ENCODE measurements around the gene PEX16. TPM values are rescaled to one million over a fixed set of nuclear protein-coding genes. Genes with fewer than 3 reads are reported as not detected.

The PEX16 gene
- total RNA-seq, 2 experiments from 2014 or later: 41.0 to 43.9 TPM

GRCh38 chr11:45933846-45934579, 16.3 kb upstream of the PEX16 start:
- Histone ChIP-seq H3K9me2 (ENCODE audit: insufficient read depth, low read length) (no peaks in the 10 kb centered on the region), H3K36me3 (ENCODE audit: insufficient read depth, low read length) (peaks cover 32% of the 10 kb centered on the region), H3K9me3 (ENCODE audit: low read length) (no peaks in the 10 kb centered on the region), H3K79me2 (ENCODE audit: insufficient read depth, low read depth, low read length) (peaks cover 19% of the 10 kb centered on the region), H2AFZ (ENCODE audit: low read length) (no peak overlapping the region), H3K4me1 (ENCODE audit: insufficient read depth, low read length, poor library complexity, severe bottlenecking) (peaks cover 89% of the 10 kb centered on the region), H3K27ac (ENCODE audit: low read depth, low read length, poor library complexity, severe bottlenecking) (peak overlapping the region; percentile 95), H3K4me2 (ENCODE audit: low read length) (peak overlapping the region; percentile 86), H3K4me3 (ENCODE audit: low read depth, low read length, poor library complexity, severe bottlenecking) (peak overlapping the region; percentile 72), H4K20me1 (ENCODE audit: insufficient read depth, low read length) (no peaks in the 10 kb centered on the region)
- DNase-seq (ENCODE audit: low spot score): no peak
- CTCF ChIA-PET (ENCODE audit: unreplicated experiment): no interaction called here
- POLR2A ChIA-PET: no interaction called here
- BruUV-seq (replicated peaks): no TSS peak
- intact Hi-C loops (cut with micrococcal nuclease; ENCODE audit: unreplicated experiment): loop anchor here (1.0 to 2.0 kb wide), 2 partner anchors 86 to 91 kb away; no protein-coding TSS in a partner anchor
- TF ChIP-seq CTCF (conservative IDR thresholded peaks at IDR 0.05; ENCODE audit: low read length): no peak
- no peak for TF ChIP-seq EZH2phosphoT487 (IDR thresholded peaks at IDR 0.05; ENCODE audit: borderline replicate concordance, low read depth, low read length)

GRCh38 chr11:45933131-45933831, 15.6 kb upstream of the PEX16 start:
- Histone ChIP-seq H3K36me3 (ENCODE audit: insufficient read depth, low read length) (peaks cover 32% of the 10 kb centered on the region), H3K27ac (ENCODE audit: low read depth, low read length, poor library complexity, severe bottlenecking) (peak overlapping the region; percentile 95), H3K9me2 (ENCODE audit: insufficient read depth, low read length) (no peaks in the 10 kb centered on the region), H4K20me1 (ENCODE audit: insufficient read depth, low read length) (no peaks in the 10 kb centered on the region), H3K4me3 (ENCODE audit: low read depth, low read length, poor library complexity, severe bottlenecking) (peak overlapping the region; percentile 72), H2AFZ (ENCODE audit: low read length) (no peak overlapping the region), H3K4me2 (ENCODE audit: low read length) (peak overlapping the region; percentile 86), H3K79me2 (ENCODE audit: insufficient read depth, low read depth, low read length) (peaks cover 19% of the 10 kb centered on the region), H3K9me3 (ENCODE audit: low read length) (no peaks in the 10 kb centered on the region), H3K4me1 (ENCODE audit: insufficient read depth, low read length, poor library complexity, severe bottlenecking) (peaks cover 87% of the 10 kb centered on the region)
- POLR2A ChIA-PET: interaction anchor here (0.6 to 0.8 kb wide), 3 partner anchors 73 to 99 kb away, joined by 3 read pairs; no protein-coding TSS in a partner anchor
- TF ChIP-seq EZH2phosphoT487 (IDR thresholded peaks at IDR 0.05; ENCODE audit: borderline replicate concordance, low read depth, low read length): no peak
- TF ChIP-seq CTCF (conservative IDR thresholded peaks at IDR 0.05; ENCODE audit: low read length): no peak
- CTCF ChIA-PET (ENCODE audit: unreplicated experiment): no interaction called here
- peak; percentile 89 for DNase-seq (ENCODE audit: low spot score)
- intact Hi-C loops (cut with micrococcal nuclease; ENCODE audit: unreplicated experiment): loop anchor here (1.0 to 2.0 kb wide), 2 partner anchors 85 to 90 kb away; no protein-coding TSS in a partner anchor
- no TSS peak for BruUV-seq (replicated peaks)

Measured in OCI-LY7 (cell line).